OCI-LY3 (cell line): ENCODE data around the gene MTUS2.

Experiments used
- H2AFZ ChIP-seq: fragments of 200-600, 300-600 bp; shearing (Covaris generic); 2 replicates; pipeline ENCODE4 v1.6.0; 2014; ENCODE audit warnings: antibody characterized with exemption, low read depth, low read length
- H3K27ac ChIP-seq: fragments of 200-600, 300-600 bp; sonication (generic); 2 replicates; pipeline ENCODE4 v1.5.1; 2014; ENCODE audit warnings: mild to moderate bottlenecking, low read length, moderate library complexity, mixed read lengths
- H3K27me3 ChIP-seq: fragments of 200-600, 300-600 bp; sonication (generic); 2 replicates; pipeline ENCODE4 v1.6.1; 2014; ENCODE audit warnings: low read depth, low read length, mixed read lengths
- H3K36me3 ChIP-seq: fragments of 200-600, 300-600 bp; sonication (generic); replicated peaks from 2 replicates; pipeline ENCODE3; 2014; ENCODE audit warnings: low read depth, low read length, mixed read lengths
- H3K4me1 ChIP-seq: fragments of 300-600, 200-600 bp; sonication (generic); 2 replicates; pipeline ENCODE4 v1.6.1; 2014; ENCODE audit warnings: low read length, mixed read lengths
- H3K4me2 ChIP-seq: fragments of 200-600, 300-600 bp; sonication (generic); 2 replicates; pipeline ENCODE4 v1.6.1; 2014; ENCODE audit warnings: low read length, mixed read lengths
- H3K4me3 ChIP-seq: fragments of 300-600, 200-600 bp; sonication (generic); 2 replicates; pipeline ENCODE4 v1.5.1; 2014; ENCODE audit warnings: antibody characterized with exemption, mild to moderate bottlenecking, low read length, moderate library complexity
- H3K79me2 ChIP-seq: fragments of 300-600, 200-600 bp; shearing (Covaris generic); 2 replicates; pipeline ENCODE4 v1.6.1; 2014; ENCODE audit warnings: mild to moderate bottlenecking, low read length, mixed read lengths
- H3K9ac ChIP-seq: fragments of 300-600, 200-600 bp; shearing (Covaris generic); 2 replicates; pipeline ENCODE4 v1.6.0; 2014; ENCODE audit warnings: mild to moderate bottlenecking, low read length, moderate library complexity
- H3K9me3 ChIP-seq: fragments of 200-600, 300-600 bp; shearing (Covaris generic); 2 replicates; pipeline ENCODE4 v1.6.1; 2014; ENCODE audit warnings: low read length, mixed read lengths; ENCODE audit not compliant: insufficient read depth
- H4K20me1 ChIP-seq: fragments of 200-600, 300-600 bp; sonication (generic); 2 replicates; pipeline ENCODE4 v1.6.1; 2016; ENCODE audit warnings: low read length, mixed read lengths; ENCODE audit not compliant: insufficient read depth
- EZH2phosphoT487 ChIP-seq: fragments of 200-600 bp; shearing (Covaris generic); IDR thresholded peaks from 2 replicates; pipeline ENCODE4 v1.6.1; 2018; ENCODE audit warnings: antibody characterized with exemption, mixed run types, low read depth
- TF ChIP-seq, protein P1 (sequence below): fragments of 200-600, 300-600 bp; sonication (generic); IDR thresholded peaks from 2 replicates; pipeline ENCODE4 v1.5.1; 2014; ENCODE audit warnings: antibody characterized with exemption, low read length, low read depth

The MTUS2 gene

GRCh38 chr13:29103065-29103800 is 283.1 kb downstream of the MTUS2 start:
- no peak overlapping the region for H3K4me3 ChIP-seq
- no peaks in the 10 kb centered on the region for H3K27me3 ChIP-seq
- no peak for TF ChIP-seq EZH2phosphoT487
- TF ChIP-seq, protein P1, sequence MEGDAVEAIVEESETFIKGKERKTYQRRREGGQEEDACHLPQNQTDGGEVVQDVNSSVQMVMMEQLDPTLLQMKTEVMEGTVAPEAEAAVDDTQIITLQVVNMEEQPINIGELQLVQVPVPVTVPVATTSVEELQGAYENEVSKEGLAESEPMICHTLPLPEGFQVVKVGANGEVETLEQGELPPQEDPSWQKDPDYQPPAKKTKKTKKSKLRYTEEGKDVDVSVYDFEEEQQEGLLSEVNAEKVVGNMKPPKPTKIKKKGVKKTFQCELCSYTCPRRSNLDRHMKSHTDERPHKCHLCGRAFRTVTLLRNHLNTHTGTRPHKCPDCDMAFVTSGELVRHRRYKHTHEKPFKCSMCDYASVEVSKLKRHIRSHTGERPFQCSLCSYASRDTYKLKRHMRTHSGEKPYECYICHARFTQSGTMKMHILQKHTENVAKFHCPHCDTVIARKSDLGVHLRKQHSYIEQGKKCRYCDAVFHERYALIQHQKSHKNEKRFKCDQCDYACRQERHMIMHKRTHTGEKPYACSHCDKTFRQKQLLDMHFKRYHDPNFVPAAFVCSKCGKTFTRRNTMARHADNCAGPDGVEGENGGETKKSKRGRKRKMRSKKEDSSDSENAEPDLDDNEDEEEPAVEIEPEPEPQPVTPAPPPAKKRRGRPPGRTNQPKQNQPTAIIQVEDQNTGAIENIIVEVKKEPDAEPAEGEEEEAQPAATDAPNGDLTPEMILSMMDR = no peak
- H3K4me2 ChIP-seq = no peak overlapping the region
- H3K4me1 ChIP-seq = peaks cover 7% of the 10 kb centered on the region; the same call in 1 of the 2 replicates
- H2AFZ ChIP-seq = no peak overlapping the region
- no peak overlapping the region for H3K9ac ChIP-seq
- no peaks in the 10 kb centered on the region for H3K9me3 ChIP-seq
- H4K20me1 ChIP-seq = no peaks in the 10 kb centered on the region
- H3K36me3 ChIP-seq = no peaks in the 10 kb centered on the region
- no peaks in the 10 kb centered on the region for H3K79me2 ChIP-seq
- no peak overlapping the region for H3K27ac ChIP-seq

GRCh38 chr13:29104461-29104860 is 284.3 kb downstream of the MTUS2 start:
- Histone ChIP-seq H3K27me3 (no peaks in the 10 kb centered on the region), H3K4me3 (no peak overlapping the region), H3K4me1 (peaks cover 7% of the 10 kb centered on the region; the same call in 1 of the 2 replicates), H3K27ac (no peak overlapping the region), H4K20me1 (no peaks in the 10 kb centered on the region), H3K79me2 (no peaks in the 10 kb centered on the region), H2AFZ (no peak overlapping the region), H3K9me3 (no peaks in the 10 kb centered on the region), H3K36me3 (no peaks in the 10 kb centered on the region), H3K4me2 (no peak overlapping the region), H3K9ac (no peak overlapping the region)
- TF ChIP-seq, protein P1 = no peak
- no peak for TF ChIP-seq EZH2phosphoT487

- no peaks in the 10 kb centered on the region for H4K20me1 ChIP-seq
- H3K27ac ChIP-seq = no peak overlapping the region
- no peak overlapping the region for H2AFZ ChIP-seq
- H3K4me3 ChIP-seq = no peak overlapping the region
- H3K27me3 ChIP-seq = no peaks in the 10 kb centered on the region
- no peaks in the 10 kb centered on the region for H3K9me3 ChIP-seq
- H3K4me2 ChIP-seq = no peak overlapping the region
- no peak for TF ChIP-seq EZH2phosphoT487
- TF ChIP-seq, protein P1 = no peak
- H3K4me1 ChIP-seq = peaks cover 7% of the 10 kb centered on the region; the same call in 1 of the 2 replicates
- H3K9ac ChIP-seq = no peak overlapping the region
- H3K36me3 ChIP-seq = no peaks in the 10 kb centered on the region
- H3K79me2 ChIP-seq = no peaks in the 10 kb centered on the region
Observed at GRCh38 chr13:29105779-29106178, 285.6 kb downstream of the MTUS2 start.

- no peak for TF ChIP-seq EZH2phosphoT487
- TF ChIP-seq, protein P1 = no peak
- Histone ChIP-seq H4K20me1 (no peaks in the 10 kb centered on the region), H2AFZ (no peak overlapping the region), H3K79me2 (no peaks in the 10 kb centered on the region), H3K4me2 (no peak overlapping the region), H3K4me1 (peaks cover 7% of the 10 kb centered on the region; the same call in 1 of the 2 replicates), H3K9me3 (no peaks in the 10 kb centered on the region), H3K4me3 (no peak overlapping the region), H3K9ac (no peak overlapping the region), H3K27me3 (no peaks in the 10 kb centered on the region), H3K36me3 (no peaks in the 10 kb centered on the region), H3K27ac (no peak overlapping the region)
Observed at GRCh38 chr13:29106651-29107050, 286.5 kb downstream of the MTUS2 start.
